T-helper 22 cell (primary cell): ENCODE results near the gene ARMC5.
A peak's percentile ranks its signal among the peaks of the same experiment; 100 is the strongest.
"Not testable (repeated sequence)": the region's sequence is repeated elsewhere in the genome, so short reads cannot be mapped to it uniquely, and the experiment has no call there.

Experiments used
- DNase-seq: peaks from one replicate; pipeline ENCODE4 v3.0.0-alpha.2; 2020; ENCODE audit warnings: low read depth

Gene ARMC5

DNA sequence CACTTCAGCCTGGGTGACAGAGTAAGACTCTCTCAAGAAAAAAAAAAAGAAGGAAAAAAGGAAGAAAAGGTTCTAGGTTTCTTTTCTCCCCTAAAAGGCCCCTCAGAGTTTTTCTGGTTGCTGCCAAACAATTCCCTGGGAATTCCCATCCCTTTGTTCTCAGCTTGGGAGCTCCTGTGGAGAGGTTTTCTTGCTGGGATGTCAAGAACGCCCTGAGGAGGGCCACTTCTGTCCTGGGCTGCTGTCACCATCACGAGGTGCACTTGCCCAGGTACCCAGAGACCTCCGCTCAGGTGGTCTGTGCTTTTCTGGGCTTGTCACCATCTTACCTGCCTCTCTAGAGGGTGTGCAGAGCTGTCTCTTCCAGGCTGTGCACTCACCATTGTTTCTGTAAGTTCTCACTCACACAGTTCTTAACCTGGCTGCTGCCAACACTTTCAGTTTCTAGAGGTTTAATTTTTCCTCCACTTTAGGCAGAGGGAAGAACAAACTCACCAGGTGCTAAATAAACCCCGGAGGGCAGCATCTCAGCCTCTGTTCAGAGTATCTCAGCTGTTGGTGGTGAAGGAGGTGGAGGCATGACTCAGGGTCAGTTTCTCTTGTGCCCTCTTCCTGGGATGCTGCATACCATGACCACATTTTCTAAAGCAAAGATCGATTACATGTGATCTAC lies 28.8 kb upstream of the ARMC5 start:
- DNase-seq, result no peak

DNA sequence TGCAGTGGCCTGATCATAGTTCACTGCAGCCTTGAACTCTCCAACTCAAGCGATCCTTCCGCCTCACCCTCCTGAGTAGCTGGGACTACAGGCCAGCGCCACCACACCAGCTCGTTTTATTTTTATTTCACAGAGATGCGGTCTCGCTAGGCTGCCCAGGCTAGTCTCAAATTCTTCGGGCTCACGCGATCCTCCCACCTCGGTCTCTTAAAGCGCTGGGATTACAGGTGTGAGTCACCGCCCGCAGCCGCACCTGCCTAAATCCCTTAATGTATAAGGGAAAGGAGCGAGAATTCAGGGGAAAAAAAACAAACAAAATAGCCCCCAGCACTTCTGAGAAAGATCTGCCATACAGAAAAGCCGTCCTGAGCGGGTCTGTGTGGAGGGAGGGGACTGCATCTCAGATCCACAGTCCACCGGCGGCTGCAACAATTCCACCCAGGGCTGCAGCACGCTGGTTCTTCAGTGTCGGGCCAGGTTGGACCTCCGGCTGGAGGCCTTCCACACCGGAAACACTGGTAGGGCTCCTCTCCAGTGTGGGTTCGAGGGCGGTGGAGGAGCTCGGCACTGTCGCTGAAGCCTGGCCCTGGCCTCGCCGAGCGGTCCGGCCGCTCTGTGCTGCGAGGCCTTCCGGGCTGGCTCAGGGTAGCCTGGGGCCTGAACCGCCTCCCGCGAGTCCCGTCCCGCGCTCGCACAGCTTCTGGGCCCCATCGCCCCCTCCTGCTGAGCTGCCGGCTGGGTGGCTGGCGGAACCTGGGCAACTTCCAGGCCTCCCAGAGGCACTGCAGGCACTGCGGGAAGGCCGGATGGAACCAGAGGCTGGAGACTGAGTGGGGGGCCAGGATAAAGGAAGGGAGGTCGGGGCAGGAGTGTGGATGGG lies 23.7 kb upstream of the ARMC5 start:
- no peak for DNase-seq

DNA sequence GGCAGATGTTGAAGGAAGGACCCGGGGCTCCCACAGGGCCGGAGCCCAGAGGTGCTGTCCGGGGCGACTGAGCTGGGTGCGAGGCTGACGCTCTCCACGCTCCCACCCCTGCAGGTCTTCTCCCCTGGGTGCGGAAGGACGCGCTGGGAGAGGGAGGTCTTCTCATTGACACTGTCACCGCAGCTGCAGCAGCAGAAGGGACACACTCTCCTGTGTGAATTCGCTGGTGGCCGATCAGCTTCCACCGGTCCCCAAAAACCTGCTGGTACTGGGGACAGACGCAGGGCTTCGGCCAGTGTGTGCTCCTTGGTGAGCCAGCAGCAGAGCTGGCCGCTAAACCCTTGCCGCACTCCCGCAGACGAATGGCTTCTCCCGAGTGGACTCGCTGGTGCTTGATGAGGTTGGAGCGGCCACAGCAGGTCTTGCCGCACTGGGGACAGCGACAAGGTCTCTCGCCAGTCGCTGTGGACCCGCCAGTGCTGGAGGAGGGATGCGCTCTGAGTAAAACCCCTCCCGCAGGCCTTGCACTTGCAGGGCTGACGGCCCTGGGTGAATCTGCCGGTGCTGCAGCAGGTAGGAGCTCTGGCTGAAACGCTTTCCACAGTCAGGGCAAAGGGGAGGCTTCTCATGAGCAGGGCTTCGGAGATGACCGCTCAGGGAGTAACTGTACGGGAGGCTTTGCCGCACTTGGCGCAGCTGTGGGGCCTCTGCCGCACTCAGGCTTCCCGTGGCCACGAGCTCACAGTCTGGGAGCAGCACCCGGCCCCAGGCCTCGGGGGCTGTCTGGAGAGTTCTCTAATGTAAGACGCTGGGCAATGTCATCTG lies 22.9 kb upstream of the ARMC5 start:
- DNase-seq, result no peak

- DNase-seq, result no peak
Observed at GRCh38 chr16:31438414-31438813, 20.9 kb upstream of the ARMC5 start.

DNA sequence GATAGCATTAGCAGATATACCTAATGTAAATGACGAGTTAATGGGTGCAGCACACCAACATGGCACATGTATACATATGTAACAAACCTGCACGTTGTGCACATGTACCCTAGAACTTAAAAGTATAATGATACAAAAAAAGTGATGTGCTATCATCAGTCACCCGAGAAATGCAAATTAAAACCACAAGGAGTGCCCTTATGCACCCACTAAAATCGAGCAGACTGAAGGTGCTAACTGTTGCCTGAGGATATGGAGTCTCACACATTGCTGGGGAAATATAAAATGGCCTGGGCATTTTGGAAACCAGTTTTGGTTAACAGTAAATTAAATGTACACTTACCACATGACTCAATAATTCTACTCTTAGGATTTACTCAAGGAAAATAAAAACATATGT lies 20.3 kb upstream of the ARMC5 start:
- not testable (repeated sequence) for DNase-seq

- no peak for DNase-seq
Observed at GRCh38 chr16:31439519-31439918, 19.8 kb upstream of the ARMC5 start.

DNA sequence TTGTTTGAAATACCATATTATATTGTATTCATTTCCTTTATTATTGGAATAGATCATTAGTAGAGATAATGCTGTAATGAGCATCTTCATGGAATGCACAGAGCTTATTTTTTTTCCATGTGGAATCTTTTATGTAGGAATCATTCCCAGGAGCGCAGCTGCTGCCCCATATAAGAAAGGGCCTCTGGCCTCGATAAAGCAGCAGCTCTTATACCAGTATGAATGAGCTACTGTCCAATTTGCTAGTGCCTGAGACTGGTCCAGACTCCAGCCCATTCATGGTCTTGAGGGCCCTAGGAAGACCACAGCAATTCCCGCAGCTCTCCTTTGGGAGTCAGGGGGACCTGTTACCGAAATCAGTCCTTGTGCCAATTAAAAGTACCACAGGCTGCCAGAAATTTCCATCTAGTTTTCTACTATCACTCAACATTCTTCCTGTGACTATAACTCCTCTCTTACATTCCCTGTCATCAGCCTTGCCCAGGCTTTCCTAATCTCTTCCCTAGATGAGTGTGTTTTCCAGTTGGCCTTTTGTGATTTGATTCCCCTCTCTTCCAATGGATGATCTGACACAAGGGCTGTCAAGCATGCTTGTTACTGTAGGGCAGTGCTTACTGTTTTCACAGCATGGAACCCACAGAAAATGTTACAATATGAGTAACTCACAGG lies 18.7 kb upstream of the ARMC5 start:
- DNase-seq, result no peak

DNA sequence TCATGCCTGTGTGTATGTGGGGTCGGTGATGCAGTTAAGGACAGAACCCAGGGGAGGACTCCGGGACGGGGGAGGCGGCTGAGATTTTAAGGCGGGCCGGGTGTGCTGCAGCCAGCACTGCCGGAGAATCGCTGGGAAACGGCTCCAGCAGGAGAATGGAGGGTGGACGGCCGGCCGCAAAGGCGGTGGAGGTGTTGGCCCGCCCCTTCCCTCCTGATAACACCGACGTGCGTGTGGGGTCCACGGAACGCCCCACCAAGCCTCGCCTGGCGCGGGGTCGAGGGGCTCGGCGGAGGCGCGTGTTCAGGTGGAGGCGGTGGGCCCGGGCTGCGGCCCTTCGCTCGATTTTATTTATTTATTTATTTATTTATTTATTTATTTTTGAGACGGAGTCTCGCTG lies 17.3 kb upstream of the ARMC5 start:
- no peak for DNase-seq

DNA sequence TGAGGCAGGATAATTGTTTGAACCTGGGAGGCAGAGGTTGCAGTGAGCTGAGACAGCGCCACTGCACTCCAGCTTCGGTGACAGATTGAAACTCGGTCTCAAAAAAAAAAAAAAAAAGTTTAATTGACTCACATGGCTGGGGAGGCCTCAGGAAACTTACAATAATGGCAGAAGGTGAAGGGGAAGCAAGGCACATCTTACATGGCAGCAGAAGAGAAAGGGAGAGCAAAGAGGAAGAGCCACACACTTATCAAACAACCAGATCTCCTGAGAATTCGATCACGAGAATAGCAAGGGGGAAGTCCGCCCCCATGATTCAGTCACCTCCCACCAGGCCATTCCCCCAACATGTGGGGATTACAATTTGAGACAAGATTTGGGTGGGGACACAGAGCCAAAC lies 13.4 kb upstream of the ARMC5 start:
- DNase-seq, result not testable (repeated sequence)

- DNase-seq, result no peak
Observed at GRCh38 chr16:31451201-31451600, 8.1 kb upstream of the ARMC5 start.

GRCh38 chr16:31451681-31452351 lies 7.5 kb upstream of the ARMC5 start:
- DNase-seq, result no peak

GRCh38 chr16:31452631-31453106 lies 6.6 kb upstream of the ARMC5 start:
- DNase-seq, result no peak

DNA sequence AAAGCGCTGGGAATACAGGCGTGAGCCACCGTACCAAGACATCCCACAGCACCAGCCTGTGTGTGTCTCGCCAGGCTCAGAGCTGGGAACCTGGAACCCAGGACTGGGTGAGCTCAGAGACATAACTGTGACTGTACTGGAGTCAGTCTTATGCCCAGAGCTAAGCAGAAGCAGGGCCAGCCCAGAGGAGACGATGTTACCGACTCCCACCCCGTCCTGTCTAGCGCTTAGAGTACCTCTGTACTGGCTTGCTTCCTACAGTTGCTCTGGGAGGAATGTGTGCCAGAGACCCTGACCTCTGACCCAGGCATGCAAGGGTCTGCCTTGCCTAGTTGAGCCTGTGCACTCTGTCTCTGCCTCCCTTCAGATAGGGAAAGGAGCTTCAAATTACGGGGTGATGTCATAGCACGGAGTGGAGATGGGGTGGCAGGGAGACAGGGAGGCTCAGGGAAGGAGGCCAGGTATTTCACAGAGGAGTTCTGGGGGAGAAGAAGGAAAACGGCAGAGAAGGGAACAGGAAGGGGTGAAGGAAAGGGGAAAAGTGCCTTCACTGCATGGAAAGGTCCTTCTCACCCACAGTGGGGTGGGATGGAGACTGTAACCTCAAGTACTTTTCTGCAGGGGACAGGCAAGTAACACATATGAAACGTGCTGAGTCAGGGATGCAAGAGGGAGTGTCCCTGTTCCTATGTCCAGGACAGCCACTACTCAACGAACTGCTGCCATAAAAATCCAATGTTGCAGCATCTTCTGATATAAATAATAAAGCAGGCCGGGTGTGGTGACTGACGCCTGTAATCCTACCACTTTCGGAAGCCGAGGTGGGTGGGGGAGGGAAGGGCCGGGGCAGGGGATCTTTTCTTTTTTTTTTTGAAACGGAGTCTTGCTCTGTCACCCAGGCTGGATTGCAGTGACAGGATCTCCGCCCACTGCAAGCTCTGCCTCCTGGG lies 5.8 kb upstream of the ARMC5 start:
- DNase-seq, result no peak

- DNase-seq, result no peak
Observed at GRCh38 chr16:31455601-31456314, 3.5 kb upstream of the ARMC5 start.

GRCh38 chr16:31456988-31457360 lies 2.3 kb upstream of the ARMC5 start:
- no peak for DNase-seq

DNA sequence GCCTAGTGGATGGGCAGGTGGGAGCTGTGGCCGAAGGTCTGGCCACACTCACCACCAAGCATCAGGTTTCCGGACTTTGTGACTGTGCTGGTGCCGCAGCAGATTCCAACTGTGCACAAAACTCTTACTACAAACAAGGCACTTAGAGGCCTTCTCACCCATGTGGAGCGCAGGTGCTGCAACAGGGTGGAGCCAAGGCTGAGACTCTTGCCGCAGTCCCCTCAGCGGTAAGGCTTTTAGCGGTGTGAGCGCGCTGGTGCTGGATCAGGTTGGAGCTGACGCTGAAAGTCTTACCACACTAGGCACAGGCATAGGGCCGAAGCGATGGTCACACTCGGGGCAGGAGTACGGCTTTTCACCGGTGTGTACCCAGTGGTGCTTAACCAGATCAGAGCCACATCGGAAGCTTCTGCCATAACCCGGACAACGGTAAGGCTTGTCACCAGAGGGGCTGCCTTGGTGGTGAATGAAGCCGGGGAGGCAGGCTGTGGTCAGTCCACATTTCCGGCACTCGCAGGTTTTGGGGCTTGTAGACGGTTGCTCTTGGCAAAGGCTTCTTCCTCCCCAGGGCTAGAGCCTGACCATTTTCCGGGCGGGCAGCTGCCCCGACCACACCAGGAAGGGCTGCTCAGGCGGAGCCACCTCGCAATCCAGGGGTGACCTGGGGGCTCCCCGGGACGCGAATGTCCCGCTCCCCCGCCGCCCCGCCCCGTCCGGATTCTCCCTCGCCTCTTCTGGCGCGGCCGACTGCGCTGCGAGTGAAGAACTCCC lies 1.0 kb upstream of the ARMC5 start:
- DNase-seq, result peak; percentile 55

DNA sequence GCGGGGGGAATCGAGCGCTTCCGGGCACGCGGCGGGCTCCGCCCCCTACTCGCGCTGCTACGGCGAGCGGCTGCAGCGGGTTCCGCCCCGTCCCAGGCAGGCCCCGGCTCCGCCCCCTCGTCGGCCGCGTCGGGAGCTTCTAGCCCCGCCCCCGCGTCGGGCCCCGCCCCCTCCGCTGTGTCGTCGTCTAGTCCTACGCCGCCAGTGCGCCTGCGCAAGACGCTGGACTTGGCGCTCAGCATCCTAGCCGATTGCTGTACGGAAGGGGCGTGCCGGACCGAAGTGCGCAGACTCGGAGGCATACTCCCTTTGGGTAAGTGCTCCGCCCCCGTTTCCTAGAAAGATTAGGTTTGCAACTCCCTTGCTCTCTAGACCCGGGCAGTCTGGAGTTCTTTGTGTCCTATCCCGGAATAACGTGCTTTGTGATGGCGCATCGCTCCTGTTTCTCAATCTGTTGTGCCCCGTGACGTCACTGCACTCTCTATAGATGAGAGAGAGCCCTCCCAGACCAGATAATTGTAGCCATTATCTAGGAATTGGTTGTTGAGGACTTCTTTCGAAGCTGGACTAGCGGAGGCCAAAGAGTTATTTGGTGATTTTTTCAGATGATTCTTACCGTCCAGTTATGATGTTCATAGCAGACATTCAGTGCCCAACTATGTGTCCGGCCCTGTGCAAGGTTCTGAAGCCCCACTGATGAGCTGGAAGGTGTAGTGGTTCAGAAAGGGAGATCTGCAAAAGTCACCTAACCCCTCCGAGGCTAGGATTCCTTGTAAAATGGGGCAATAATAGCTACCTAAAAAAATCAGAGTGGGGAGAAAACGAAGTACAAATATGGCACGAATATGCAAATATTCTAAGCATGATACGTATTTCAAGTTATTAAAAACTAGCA lies 633 bp downstream of the ARMC5 start:
- peak; percentile 99 for DNase-seq

GRCh38 chr16:31460582-31461002 lies 1.3 kb downstream of the ARMC5 start:
- DNase-seq, result no peak
